ENCODE measurements around the gene CTNNBIP1.
"Not testable (repeated sequence)": the region's sequence is repeated elsewhere in the genome, so short reads cannot be mapped to it uniquely, and the experiment has no call there.

The CTNNBIP1 gene

GRCh38 chr1:9833632-9834031 is 76.4 kb downstream of the CTNNBIP1 start:
- no peak for DNase-seq (ENCODE audit: low spot score)

- DNase-seq (ENCODE audit: low spot score) = no peak
These were observed 82.4 kb downstream of the CTNNBIP1 start for GRCh38 chr1:9827558-9828185.

- DNase-seq (ENCODE audit: low spot score) = no peak
These were observed 83.5 kb downstream of the CTNNBIP1 start for GRCh38 chr1:9826616-9827015.

GRCh38 chr1:9826087-9826486 is 84.0 kb downstream of the CTNNBIP1 start:
- no peak for DNase-seq (ENCODE audit: low spot score)

GRCh38 chr1:9825093-9826074 is 84.7 kb downstream of the CTNNBIP1 start:
- DNase-seq (ENCODE audit: low spot score) = peak; percentile 36

GRCh38 chr1:9824702-9825089 is 85.4 kb downstream of the CTNNBIP1 start:
- DNase-seq (ENCODE audit: low spot score) = no peak

GRCh38 chr1:9823943-9824701 is 85.9 kb downstream of the CTNNBIP1 start, which contains the start of gene CLSTN1:
TSS of gene CLSTN1 (minus strand) at chr1:9823965. CDS start at chr1:9823733, 232 bp downstream.
- peak; percentile 86 for DNase-seq (ENCODE audit: low spot score)

- DNase-seq (ENCODE audit: low spot score) = no peak
These were observed 86.5 kb downstream of the CTNNBIP1 start for GRCh38 chr1:9823693-9823942.

- DNase-seq (ENCODE audit: low spot score) = no peak
These were observed 87.0 kb downstream of the CTNNBIP1 start for GRCh38 chr1:9822897-9823692.

- DNase-seq (ENCODE audit: low spot score) = no peak
These were observed 87.6 kb downstream of the CTNNBIP1 start for GRCh38 chr1:9822490-9822889.

GRCh38 chr1:9821710-9822109 is 88.4 kb downstream of the CTNNBIP1 start:
- DNase-seq (ENCODE audit: low spot score) = no peak

- no peak for DNase-seq (ENCODE audit: low spot score)
These were observed 89.5 kb downstream of the CTNNBIP1 start for GRCh38 chr1:9820521-9820920.

GRCh38 chr1:9817734-9818133 is 92.3 kb downstream of the CTNNBIP1 start:
- DNase-seq (ENCODE audit: low spot score) = no peak

GRCh38 chr1:9816199-9816598 is 93.9 kb downstream of the CTNNBIP1 start:
- DNase-seq (ENCODE audit: low spot score) = no peak

GRCh38 chr1:9815150-9815549 is 94.9 kb downstream of the CTNNBIP1 start:
- DNase-seq (ENCODE audit: low spot score) = no peak

- no peak for DNase-seq (ENCODE audit: low spot score)
These were observed 95.5 kb downstream of the CTNNBIP1 start for GRCh38 chr1:9814619-9815018.

GRCh38 chr1:9811239-9811966 is 98.7 kb downstream of the CTNNBIP1 start:
- DNase-seq (ENCODE audit: low spot score) = no peak

- DNase-seq (ENCODE audit: low spot score) = no peak
These were observed 101.0 kb downstream of the CTNNBIP1 start for GRCh38 chr1:9809100-9809510.

- no peak for DNase-seq (ENCODE audit: low spot score)
These were observed 101.6 kb downstream of the CTNNBIP1 start for GRCh38 chr1:9808459-9808858.

- DNase-seq (ENCODE audit: low spot score) = no peak
These were observed 102.5 kb downstream of the CTNNBIP1 start for GRCh38 chr1:9807541-9807940.

- not testable (repeated sequence) for DNase-seq (ENCODE audit: low spot score)
These were observed 104.1 kb downstream of the CTNNBIP1 start for GRCh38 chr1:9805972-9806371.
